ENCODE data around the gene ANKRD37.

Gene ANKRD37

DNA sequence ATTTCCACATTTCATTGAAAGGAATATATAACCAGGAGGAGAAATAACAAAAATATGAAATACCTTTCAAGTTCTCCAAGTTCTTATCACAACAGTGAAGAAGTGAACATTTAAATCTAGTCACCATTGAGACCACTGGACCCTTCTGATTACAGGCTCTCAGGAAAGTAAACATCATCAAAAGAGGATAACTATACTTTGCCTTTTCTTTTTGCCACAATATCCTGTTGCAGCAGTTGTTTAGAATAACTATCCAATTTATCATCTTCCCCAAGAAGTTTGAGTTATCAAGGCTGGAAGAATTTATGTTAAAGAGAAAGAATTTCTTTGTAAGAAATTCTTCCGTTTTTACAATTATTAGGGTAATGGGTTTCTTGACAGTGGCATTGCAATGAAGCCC lies 4.5 kb upstream of the ANKRD37 start:
- TF ChIP-seq, protein P1, sequence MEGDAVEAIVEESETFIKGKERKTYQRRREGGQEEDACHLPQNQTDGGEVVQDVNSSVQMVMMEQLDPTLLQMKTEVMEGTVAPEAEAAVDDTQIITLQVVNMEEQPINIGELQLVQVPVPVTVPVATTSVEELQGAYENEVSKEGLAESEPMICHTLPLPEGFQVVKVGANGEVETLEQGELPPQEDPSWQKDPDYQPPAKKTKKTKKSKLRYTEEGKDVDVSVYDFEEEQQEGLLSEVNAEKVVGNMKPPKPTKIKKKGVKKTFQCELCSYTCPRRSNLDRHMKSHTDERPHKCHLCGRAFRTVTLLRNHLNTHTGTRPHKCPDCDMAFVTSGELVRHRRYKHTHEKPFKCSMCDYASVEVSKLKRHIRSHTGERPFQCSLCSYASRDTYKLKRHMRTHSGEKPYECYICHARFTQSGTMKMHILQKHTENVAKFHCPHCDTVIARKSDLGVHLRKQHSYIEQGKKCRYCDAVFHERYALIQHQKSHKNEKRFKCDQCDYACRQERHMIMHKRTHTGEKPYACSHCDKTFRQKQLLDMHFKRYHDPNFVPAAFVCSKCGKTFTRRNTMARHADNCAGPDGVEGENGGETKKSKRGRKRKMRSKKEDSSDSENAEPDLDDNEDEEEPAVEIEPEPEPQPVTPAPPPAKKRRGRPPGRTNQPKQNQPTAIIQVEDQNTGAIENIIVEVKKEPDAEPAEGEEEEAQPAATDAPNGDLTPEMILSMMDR (conservative IDR thresholded peaks at IDR 0.05), result no peak
- H3K27ac ChIP-seq, result no peak overlapping the region

DNA sequence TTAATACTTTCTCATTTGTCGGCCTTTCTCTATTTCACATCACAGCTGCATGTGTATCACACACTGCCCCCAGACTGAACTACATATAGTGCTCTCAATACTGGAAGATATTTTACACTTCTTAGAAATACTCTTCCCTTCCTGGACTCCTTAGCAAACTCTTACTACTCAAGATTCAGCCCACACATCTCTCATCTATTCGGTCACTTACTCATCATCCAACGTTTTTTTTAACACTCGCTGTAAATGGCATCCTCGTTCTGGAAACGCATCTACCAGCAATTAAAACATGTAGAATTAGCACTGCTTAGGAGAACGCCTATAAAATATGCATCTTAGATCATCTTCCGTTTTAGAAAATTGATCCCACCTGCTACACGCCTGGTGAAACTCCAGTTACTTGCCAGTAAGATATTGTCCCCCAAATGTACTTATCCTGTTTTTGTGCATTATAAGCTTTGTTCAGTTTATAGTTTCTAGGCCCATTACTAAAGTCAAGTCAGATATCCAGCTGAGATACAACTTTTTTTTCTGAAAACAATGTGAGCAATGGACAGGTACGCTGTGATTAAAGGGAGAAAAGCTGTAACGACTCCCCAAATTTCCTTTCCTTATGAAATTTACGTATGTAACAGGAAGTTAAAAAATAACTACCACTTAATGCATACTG lies 1.9 kb upstream of the ANKRD37 start:
- TF ChIP-seq, protein P1 (conservative IDR thresholded peaks at IDR 0.05), result no peak
- peak overlapping the region; percentile 95 for H3K27ac ChIP-seq

DNA sequence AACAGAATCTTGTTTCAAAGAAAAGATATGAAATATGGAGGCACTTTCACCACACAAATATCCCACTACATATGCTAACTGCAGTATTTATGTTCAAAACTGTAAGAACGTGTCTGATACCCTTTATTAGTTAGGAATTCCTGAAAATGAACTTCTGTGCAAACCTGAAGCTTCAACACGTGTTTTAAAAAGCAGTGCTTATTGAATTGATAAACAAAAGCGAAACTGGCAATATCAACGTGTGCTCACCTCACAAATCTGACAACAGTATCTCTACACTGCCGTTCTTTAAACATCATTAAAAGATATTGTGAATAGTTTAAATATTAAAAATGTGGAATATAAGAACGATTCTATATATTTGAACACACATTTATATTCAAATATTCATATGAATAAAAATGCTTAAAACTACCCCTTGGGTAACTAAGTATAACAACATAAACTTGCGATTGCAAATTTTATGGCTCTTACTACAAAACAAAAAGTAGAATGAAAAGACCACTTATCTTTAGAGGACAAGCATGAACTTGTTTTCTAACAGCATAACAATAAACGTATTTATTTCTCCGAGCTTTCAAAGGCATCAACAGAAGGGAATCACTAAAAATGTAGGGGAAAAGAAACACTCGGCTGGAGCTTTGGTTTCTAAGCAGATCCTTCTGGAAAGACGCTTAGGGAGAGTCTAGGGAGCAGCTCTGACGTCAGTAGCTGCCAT lies 1.2 kb upstream of the ANKRD37 start, which contains the start of gene LRP2BP:
Gene LRP2BP, minus strand, starts transcription at position 687 of the 718 bp plus-strand sequence. CDS start 17,738 bp downstream, outside the sequence.
- H3K27ac ChIP-seq, result peak within 1 kb of the TSS; percentile 95
- TF ChIP-seq, protein P1 (conservative IDR thresholded peaks at IDR 0.05), result no peak

DNA sequence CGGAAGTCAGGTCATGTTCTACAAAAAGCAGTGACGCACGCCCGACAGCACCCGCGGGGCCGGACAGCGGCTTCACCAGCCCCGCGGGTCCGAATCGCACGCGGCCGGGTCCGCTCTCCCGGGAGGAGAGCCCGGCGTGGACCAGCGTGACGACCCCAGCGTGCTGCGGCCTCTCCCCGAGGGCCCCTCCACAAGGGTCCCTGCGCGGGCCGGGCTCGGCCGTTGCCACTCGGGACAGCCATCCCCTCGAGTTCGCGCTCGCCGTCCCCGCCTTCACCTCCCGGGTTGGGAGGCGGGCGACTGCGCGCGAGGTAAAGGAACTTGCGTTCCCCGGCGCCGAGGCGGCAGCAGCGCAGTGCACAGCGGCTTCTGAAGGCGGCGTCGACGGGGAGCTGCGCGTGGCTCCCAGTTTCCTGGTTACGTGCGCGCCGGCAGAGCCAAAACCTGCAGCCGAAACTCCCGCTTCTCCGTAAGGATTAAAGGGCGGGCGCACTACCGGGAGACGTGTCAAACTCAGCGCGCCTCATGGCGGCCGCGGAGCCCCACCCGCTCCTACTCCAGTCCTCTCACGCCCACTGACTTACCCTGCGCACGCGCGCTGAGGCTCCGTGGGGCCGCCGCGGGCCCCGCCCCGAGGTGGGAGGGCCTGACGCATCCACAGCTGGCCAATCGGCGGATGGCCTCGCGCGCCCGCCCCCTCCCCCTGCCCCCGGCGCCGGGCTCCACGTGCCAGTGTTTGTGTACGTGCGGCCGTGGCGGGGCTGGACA lies 501 bp upstream of the ANKRD37 start:
- peak overlapping the region; percentile 95 for H3K27ac ChIP-seq

DNA sequence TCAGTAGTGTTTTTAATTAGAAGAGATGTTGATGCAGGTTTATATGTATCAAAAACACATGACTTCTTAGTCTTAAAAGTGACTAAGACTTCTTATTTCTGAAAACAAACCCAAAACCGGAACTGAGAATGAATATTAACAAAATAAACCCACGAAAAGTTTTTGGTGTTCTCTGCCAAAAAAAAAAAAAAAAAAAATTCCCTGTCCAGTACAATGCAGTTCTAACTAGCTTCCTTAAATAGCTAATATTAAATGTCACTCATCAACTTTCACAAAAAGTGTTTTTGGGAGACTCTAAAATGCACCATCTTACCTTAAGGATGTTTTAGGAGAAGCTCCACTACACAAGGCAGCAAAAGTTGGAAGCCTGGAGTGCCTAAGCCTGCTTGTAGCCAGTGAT lies 2.0 kb downstream of the ANKRD37 start:
- TF ChIP-seq, protein P1 (conservative IDR thresholded peaks at IDR 0.05), result no peak
- peak overlapping the region; percentile 63 for H3K27ac ChIP-seq

More for the DNA sequence above, 501 bp upstream of the ANKRD37 start:
- TF ChIP-seq, protein P1 (conservative IDR thresholded peaks at IDR 0.05), result no peak

DNA sequence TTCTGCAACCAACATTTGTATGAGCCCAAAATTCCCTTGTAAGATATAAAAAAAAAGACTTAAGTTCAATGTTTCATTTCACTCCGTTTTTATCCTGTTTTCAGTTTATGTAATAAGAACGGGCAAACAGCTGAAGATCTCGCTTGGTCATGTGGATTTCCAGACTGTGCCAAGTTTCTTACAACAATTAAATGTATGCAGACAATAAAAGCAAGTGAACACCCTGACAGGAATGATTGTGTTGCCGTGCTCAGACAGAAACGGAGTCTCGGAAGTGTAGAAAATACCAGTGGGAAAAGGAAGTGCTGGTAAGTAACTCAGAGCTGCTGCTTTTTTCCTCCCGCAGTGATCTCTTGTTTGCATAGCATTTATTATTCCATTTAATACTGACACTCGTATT lies 2.8 kb downstream of the ANKRD37 start:
- TF ChIP-seq, protein P1 (conservative IDR thresholded peaks at IDR 0.05), result no peak

DNA sequence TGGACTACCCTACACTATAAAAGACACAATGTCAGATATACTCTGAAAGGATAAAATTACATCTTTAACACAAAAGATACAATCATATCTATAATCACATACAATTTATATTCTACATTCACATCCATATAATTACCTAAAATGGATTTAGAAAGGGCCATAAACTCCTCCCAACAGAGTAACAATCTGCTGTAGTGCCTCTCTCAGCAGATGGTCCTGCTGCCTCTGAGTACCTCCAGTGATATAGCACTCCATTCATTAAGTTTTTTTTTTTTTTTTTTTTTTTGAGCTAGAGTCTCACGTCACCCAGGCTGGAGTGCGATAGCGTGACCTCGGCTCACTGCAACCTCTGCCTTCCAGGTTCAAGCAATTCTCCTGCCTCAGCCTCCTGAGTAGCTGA lies 7.4 kb downstream of the ANKRD37 start:
- TF ChIP-seq, protein P1 (conservative IDR thresholded peaks at IDR 0.05), result no peak
- H3K27ac ChIP-seq, result no peak overlapping the region

More for the DNA sequence above, 2.8 kb downstream of the ANKRD37 start:
- peak overlapping the region; percentile 63 for H3K27ac ChIP-seq
